ENCODE results near the gene ATP6V0B.

- TF ChIP-seq, protein P1, sequence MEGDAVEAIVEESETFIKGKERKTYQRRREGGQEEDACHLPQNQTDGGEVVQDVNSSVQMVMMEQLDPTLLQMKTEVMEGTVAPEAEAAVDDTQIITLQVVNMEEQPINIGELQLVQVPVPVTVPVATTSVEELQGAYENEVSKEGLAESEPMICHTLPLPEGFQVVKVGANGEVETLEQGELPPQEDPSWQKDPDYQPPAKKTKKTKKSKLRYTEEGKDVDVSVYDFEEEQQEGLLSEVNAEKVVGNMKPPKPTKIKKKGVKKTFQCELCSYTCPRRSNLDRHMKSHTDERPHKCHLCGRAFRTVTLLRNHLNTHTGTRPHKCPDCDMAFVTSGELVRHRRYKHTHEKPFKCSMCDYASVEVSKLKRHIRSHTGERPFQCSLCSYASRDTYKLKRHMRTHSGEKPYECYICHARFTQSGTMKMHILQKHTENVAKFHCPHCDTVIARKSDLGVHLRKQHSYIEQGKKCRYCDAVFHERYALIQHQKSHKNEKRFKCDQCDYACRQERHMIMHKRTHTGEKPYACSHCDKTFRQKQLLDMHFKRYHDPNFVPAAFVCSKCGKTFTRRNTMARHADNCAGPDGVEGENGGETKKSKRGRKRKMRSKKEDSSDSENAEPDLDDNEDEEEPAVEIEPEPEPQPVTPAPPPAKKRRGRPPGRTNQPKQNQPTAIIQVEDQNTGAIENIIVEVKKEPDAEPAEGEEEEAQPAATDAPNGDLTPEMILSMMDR (IDR thresholded peaks at IDR 0.05), result no peak
- no peak for TF ChIP-seq POLR2A (IDR thresholded peaks at IDR 0.05)
Observed at GRCh38 chr1:43979528-43980254, 4.9 kb downstream of the ATP6V0B start.

All from lower leg skin (tissue), 3 donors.